ENCODE measurements around the gene RNF222. TPM values are rescaled to one million over a fixed set of nuclear protein-coding genes. Genes with fewer than 3 reads are reported as not detected.

The RNF222 gene
- polyA plus RNA-seq, 1 experiment, result not detected

DNA sequence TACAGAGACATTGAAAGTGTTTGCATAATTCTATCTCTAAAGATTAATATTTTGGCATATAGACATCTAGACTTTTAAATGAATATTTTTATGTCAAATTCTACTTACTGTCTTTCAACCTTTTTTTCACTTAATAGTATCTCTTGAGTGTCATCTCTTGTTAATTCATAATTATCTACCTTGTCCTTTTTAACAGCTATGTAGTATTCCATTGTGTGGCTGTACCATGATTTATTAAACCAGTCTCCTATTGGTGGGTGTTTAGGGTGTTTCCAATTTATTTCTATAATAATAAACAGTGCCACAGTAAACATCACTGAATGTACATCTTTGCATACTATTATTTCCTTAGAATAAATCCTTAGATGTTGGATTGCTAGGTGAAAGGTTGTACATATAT, 16.3 kb upstream of the RNF222 start:
- Histone ChIP-seq H3K9me3 (ENCODE audit: control insufficient read depth, insufficient read depth, low read length) (no peaks in the 10 kb centered on the region; the same call in none of the 2 replicates), H3K27me3 (ENCODE audit: control insufficient read depth, insufficient read depth, low read length) (peaks cover 15% of the 10 kb centered on the region), H3K27ac (ENCODE audit: low read depth, low read length) (no peak overlapping the region), H3K4me3 (ENCODE audit: low read depth, low read length) (no peak overlapping the region)
- TF ChIP-seq, protein P1, sequence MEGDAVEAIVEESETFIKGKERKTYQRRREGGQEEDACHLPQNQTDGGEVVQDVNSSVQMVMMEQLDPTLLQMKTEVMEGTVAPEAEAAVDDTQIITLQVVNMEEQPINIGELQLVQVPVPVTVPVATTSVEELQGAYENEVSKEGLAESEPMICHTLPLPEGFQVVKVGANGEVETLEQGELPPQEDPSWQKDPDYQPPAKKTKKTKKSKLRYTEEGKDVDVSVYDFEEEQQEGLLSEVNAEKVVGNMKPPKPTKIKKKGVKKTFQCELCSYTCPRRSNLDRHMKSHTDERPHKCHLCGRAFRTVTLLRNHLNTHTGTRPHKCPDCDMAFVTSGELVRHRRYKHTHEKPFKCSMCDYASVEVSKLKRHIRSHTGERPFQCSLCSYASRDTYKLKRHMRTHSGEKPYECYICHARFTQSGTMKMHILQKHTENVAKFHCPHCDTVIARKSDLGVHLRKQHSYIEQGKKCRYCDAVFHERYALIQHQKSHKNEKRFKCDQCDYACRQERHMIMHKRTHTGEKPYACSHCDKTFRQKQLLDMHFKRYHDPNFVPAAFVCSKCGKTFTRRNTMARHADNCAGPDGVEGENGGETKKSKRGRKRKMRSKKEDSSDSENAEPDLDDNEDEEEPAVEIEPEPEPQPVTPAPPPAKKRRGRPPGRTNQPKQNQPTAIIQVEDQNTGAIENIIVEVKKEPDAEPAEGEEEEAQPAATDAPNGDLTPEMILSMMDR (IDR thresholded peaks at IDR 0.05; ENCODE audit: low read depth, low read length), result no peak
- ChIA-PET CTCF (interaction anchor here (0.6 kb wide), 1 partner anchor 11 kb away, joined by 3 read pairs; no protein-coding TSS in a partner anchor), POLR2A (no interaction called here)
- no peak for DNase-seq (ENCODE audit: low read depth, low spot score)

DNA sequence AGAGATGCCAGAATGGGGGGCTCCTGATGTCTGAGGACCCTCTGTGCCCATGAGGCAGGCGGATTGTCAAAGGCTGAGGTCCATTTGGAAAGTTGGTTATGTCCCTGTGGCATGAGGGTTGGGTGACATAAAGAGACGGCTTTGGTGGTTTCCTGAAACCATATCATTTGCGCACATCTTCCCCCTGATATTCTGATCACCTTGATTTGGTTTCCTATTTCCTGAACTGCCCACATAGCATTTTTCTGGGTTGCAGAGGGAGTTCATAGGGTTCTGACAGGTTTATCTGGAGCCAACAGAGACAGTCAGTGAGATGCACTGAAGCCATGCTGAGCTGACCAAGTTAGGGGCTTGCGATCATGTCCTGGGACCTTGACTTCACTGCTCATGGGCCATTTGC, 15.7 kb upstream of the RNF222 start:
- ChIA-PET CTCF (interaction anchor here (0.6 kb wide), 1 partner anchor 10 kb away, joined by 3 read pairs; no protein-coding TSS in a partner anchor), POLR2A (no interaction called here)
- H3K4me3 ChIP-seq (ENCODE audit: low read depth, low read length), result no peak overlapping the region
- H3K9me3 ChIP-seq (ENCODE audit: control insufficient read depth, insufficient read depth, low read length), result no peaks in the 10 kb centered on the region; the same call in none of the 2 replicates
- DNase-seq (ENCODE audit: low read depth, low spot score), result no peak
- no peak overlapping the region for H3K27ac ChIP-seq (ENCODE audit: low read depth, low read length)
- TF ChIP-seq, protein P1 (IDR thresholded peaks at IDR 0.05; ENCODE audit: low read depth, low read length), result no peak
- peaks cover 14% of the 10 kb centered on the region for H3K27me3 ChIP-seq (ENCODE audit: control insufficient read depth, insufficient read depth, low read length)

DNA sequence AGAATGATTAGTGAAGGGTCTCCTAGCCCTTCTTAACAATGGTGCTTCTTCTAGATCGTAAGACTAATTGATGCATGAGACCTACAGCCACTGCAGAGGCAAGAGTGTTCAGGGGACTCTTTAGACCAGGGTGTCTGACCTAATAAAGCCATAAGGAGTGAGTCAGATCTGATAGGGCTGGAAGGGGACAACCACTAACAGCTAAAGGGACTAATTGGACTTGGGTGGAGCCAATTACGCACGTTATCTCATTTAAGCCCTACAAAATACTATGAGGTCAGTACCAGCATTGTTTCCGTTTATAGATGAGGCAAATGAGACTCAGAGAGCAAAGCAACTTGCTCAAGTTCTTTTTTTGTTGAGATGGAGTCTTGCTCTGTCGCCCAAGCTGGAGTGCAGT, 14.5 kb upstream of the RNF222 start:
- TF ChIP-seq, protein P1 (IDR thresholded peaks at IDR 0.05; ENCODE audit: low read depth, low read length), result no peak
- Histone ChIP-seq H3K9me3 (ENCODE audit: control insufficient read depth, insufficient read depth, low read length) (no peaks in the 10 kb centered on the region; the same call in none of the 2 replicates), H3K27ac (ENCODE audit: low read depth, low read length) (no peak overlapping the region), H3K4me3 (ENCODE audit: low read depth, low read length) (no peak overlapping the region), H3K27me3 (ENCODE audit: control insufficient read depth, insufficient read depth, low read length) (peaks cover 5% of the 10 kb centered on the region)
- ChIA-PET CTCF (interaction anchor here (1.0 to 3.8 kb wide), 3 partner anchors 311 to 373 kb away, joined by 3 to 70 read pairs (median 3); no protein-coding TSS in a partner anchor), POLR2A (no interaction called here)
- no peak for DNase-seq (ENCODE audit: low read depth, low spot score)

DNA sequence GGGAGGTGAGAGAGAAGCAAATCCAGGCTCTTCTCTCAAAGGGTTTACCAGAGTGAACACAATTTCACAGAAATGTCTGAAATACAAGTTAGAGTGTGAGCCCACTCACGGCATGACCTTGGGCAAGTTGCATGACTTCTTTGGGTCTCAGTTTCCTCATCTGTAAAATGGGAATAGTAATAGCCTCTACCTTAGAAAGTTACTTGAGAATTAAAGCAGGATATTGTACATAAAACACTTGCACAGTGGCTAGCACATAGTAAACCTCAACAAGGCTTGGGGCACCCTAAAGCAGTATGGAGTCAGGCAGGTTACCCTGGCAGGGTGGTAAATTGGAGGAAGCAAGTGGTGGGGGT, 13.2 kb upstream of the RNF222 start:
- POLR2A ChIA-PET, result interaction anchor here (0.7 kb wide), 1 partner anchor 25 kb away, joined by 3 read pairs; the partner anchor contains the start of gene NDEL1

More for the DNA sequence above, 13.2 kb upstream of the RNF222 start:
- CTCF ChIA-PET, result interaction anchor here (0.6 to 3.8 kb wide), 25 partner anchors 9 to 375 kb away, joined by 3 to 70 read pairs (median 5); partner anchors contain the start of genes KRABD2 and NDEL1
- Histone ChIP-seq H3K27me3 (ENCODE audit: control insufficient read depth, insufficient read depth, low read length) (peaks cover 5% of the 10 kb centered on the region), H3K9me3 (ENCODE audit: control insufficient read depth, insufficient read depth, low read length) (no peaks in the 10 kb centered on the region; the same call in 1 of the 2 replicates), H3K4me3 (ENCODE audit: low read depth, low read length) (no peak overlapping the region), H3K27ac (ENCODE audit: low read depth, low read length) (no peak overlapping the region)
- TF ChIP-seq, protein P1 (IDR thresholded peaks at IDR 0.05; ENCODE audit: low read depth, low read length), result no peak
- no peak for DNase-seq (ENCODE audit: low read depth, low spot score)

All from AG04450 (cell line).